CD14-positive monocyte (primary cell): Measurements from ENCODE around the gene ATP13A5. TPM values are rescaled to one million over a fixed set of nuclear protein-coding genes. Genes with fewer than 3 reads are reported as not detected.

Experiments used
- DNase-seq, 3 donors: peaks; one replicate each; pipeline ENCODE4 v3.0.0-alpha.2; 2011 to 2022
- H2AFZ ChIP-seq: 2 replicates; pipeline ENCODE4 v1.6.0; 2012; ENCODE audit warnings: mild to moderate bottlenecking, low read depth, low read length, inconsistent platforms; ENCODE audit not compliant: insufficient read depth, poor library complexity, severe bottlenecking
- H3K27ac ChIP-seq, 2 donors: 1 replicate in 1 of 2; 2 replicates in 1 of 2; pipeline ENCODE4 v1.5.1; 2012 to 2013; ENCODE audit warnings: low read length in 2 of 2, control low read depth in 1 of 2, inconsistent platforms in 1 of 2, low read depth in 1 of 2, mild to moderate bottlenecking in 1 of 2
- H3K27me3 ChIP-seq, 2 donors: one replicate each; pipeline versions ENCODE4 v1.6.0 to v1.6.1; 2011 to 2013; ENCODE audit warnings: low read length in 2 of 2; ENCODE audit not compliant: control insufficient read depth in 2 of 2, insufficient read depth in 2 of 2
- H3K36me3 ChIP-seq, 2 donors: replicated peaks in 1 of 2; 1 replicate in 1 of 2; 2 replicates in 1 of 2; pipeline versions ENCODE4 v1.5.1 to v1.6.1; 2012 to 2013; ENCODE audit warnings: low read length in 2 of 2, control low read depth in 1 of 2, inconsistent platforms in 1 of 2, mild to moderate bottlenecking in 1 of 2; ENCODE audit not compliant: insufficient read depth in 2 of 2, control insufficient read depth in 1 of 2
- H3K4me1 ChIP-seq, 2 donors: 1 replicate in 1 of 2; 2 replicates in 1 of 2; pipeline versions ENCODE4 v1.5.1 to v1.6.1; 2012 to 2013; ENCODE audit warnings: low read length in 2 of 2, control low read depth in 1 of 2, inconsistent platforms in 1 of 2, mild to moderate bottlenecking in 1 of 2, moderate library complexity in 1 of 2; ENCODE audit not compliant: insufficient read depth in 2 of 2, control insufficient read depth in 1 of 2
- H3K4me2 ChIP-seq: replicated peaks from 2 replicates; pipeline ENCODE3; 2012; ENCODE audit warnings: low read length, moderate library complexity, mild to moderate bottlenecking; ENCODE audit not compliant: poor library complexity, severe bottlenecking; ENCODE audit errors: extremely low read depth
- H3K4me3 ChIP-seq, 3 experiments: fragments of 200-600 bp in 1 of 3; sonication (generic) in 1 of 3; replicated peaks in 1 of 3; 1 replicate in 2 of 3; 2 replicates in 1 of 3; pipeline ENCODE4 v1.5.1; 2011 to 2013; ENCODE audit warnings: low read length in 3 of 3, mild to moderate bottlenecking in 3 of 3, control low read depth in 2 of 3, low read depth in 2 of 3, inconsistent platforms in 1 of 3, moderate library complexity in 1 of 3
- H3K79me2 ChIP-seq: 2 replicates; pipeline ENCODE4 v1.6.0; 2012; ENCODE audit warnings: mild to moderate bottlenecking, control low read depth, inconsistent platforms, low read length, moderate library complexity; ENCODE audit not compliant: insufficient read depth
- H3K9ac ChIP-seq: 2 replicates; pipeline ENCODE4 v1.6.0; 2017; ENCODE audit warnings: low read length, mild to moderate bottlenecking; ENCODE audit not compliant: insufficient read depth, poor library complexity, severe bottlenecking
- H3K9me3 ChIP-seq, 2 donors: replicated peaks in 1 of 2; 1 replicate in 1 of 2; 2 replicates in 1 of 2; pipeline versions ENCODE4 v1.5.1 to v1.6.1; 2012 to 2013; ENCODE audit warnings: low read length in 2 of 2, control low read depth in 1 of 2; ENCODE audit not compliant: control insufficient read depth in 1 of 2, insufficient read depth in 1 of 2
- H4K20me1 ChIP-seq: 2 replicates; pipeline ENCODE4 v1.6.0; 2012; ENCODE audit warnings: mild to moderate bottlenecking, low read length, control low read depth, moderate library complexity; ENCODE audit not compliant: insufficient read depth
- H3K27ac Mint-ChIP-seq, 7 donors: one replicate each; pipeline ENCODE4 v1.8.0; 2020; ENCODE audit warnings: mild to moderate bottlenecking in 7 of 7, mixed read lengths in 7 of 7, moderate library complexity in 6 of 7, inconsistent platforms in 2 of 7
- H3K27me3 Mint-ChIP-seq, 3 donors: one replicate each; pipeline ENCODE4 v1.8.0; 2021 to 2022; ENCODE audit warnings: low read depth in 3 of 3, mild to moderate bottlenecking in 3 of 3, mixed read lengths in 3 of 3, moderate library complexity in 3 of 3, inconsistent platforms in 1 of 3
- H3K36me3 Mint-ChIP-seq, 2 donors: one replicate each; pipeline ENCODE4 v1.8.0; 2020; ENCODE audit warnings: mixed read lengths in 2 of 2, inconsistent platforms in 1 of 2, mild to moderate bottlenecking in 1 of 2
- H3K4me1 Mint-ChIP-seq: one replicate; pipeline ENCODE4 v1.8.0; 2020; ENCODE audit warnings: mild to moderate bottlenecking, mixed read lengths
- H3K4me3 Mint-ChIP-seq, 2 donors: one replicate each; pipeline ENCODE4 v1.8.0; 2020; ENCODE audit warnings: mild to moderate bottlenecking in 2 of 2, mixed read lengths in 2 of 2, moderate library complexity in 1 of 2
- H3K9me3 Mint-ChIP-seq, 7 donors: one replicate each; pipeline ENCODE4 v1.8.0; 2020 to 2022; ENCODE audit warnings: mixed read lengths in 7 of 7, mild to moderate bottlenecking in 6 of 7, moderate library complexity in 6 of 7, inconsistent platforms in 2 of 7
- CTCF ChIP-seq: fragments of 200-600 bp; IDR thresholded peaks from one replicate; pipeline ENCODE4 v1.8.0; 2022; ENCODE audit warnings: antibody characterized with exemption, mild to moderate bottlenecking
- WGBS: methylation state at CpG from one replicate; pipeline ENCODE4 v1.1.5; 2013; ENCODE audit warnings: missing lambda C conversion rate; ENCODE audit not compliant: insufficient coverage; 5-methylcytosine and 5-hydroxymethylcytosine counted together
- intact Hi-C, 2 donors: fragments of 100-400 bp; cut with micrococcal nuclease; formaldehyde crosslinking; loops; one replicate each; pipeline versions ENCODE4 v1.15.0 to v1.15.1; 2023
- polyA plus RNA-seq, 3 donors: library from polyadenylated mRNA; depleted of rRNA in 1 of 3; unstranded in 2 of 3; stranded (reverse) in 1 of 3; fragments of 300-500 nt in 2 of 3; fragments of >200 nt in 1 of 3; fragmentation: Illumina TruSeq in 2 of 3; gene quantifications; 1 replicate in 2 of 3; 2 replicates in 1 of 3; pipeline ENCODE4 v1.2.3, GENCODE V29; 2012 to 2021

The ATP13A5 gene
- polyA plus RNA-seq, 3 donors = not detected

DNA sequence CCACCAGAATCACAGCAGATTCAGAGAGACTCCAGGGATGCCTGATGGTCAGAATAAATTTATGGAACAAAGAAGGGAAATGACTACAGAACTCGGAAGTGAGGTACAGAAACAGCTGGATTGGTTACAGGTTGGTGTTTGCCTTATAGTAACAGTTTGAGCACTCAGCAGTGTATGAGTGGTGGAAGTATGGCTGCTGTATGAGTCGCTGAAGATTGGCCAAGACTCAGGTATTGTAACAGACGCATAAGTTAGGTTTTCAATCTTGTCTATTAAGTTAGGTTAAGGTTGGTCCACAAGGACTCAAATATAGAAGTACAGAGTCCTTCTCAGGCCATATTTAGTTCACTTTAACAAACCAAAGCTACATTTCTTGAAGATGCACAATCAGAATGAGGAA, 33.1 kb downstream of the ATP13A5 start:
- Histone ChIP-seq H2AFZ (no peak overlapping the region), H4K20me1 (no peaks in the 10 kb centered on the region), H3K79me2 (no peaks in the 10 kb centered on the region), H3K4me2 (no peak overlapping the region), H3K36me3 (no peaks in the 10 kb centered on the region), H3K4me1 (no peaks in the 10 kb centered on the region), H3K27ac (no peak overlapping the region), H3K9me3 (no peaks in the 10 kb centered on the region), H3K9ac (no peak overlapping the region), H3K27me3 (no peaks in the 10 kb centered on the region), H3K4me3 (no peak overlapping the region)
- TF ChIP-seq CTCF = no peak
- Mint-ChIP-seq H3K9me3 (no peaks in the 10 kb centered on the region), H3K4me3 (no peak overlapping the region), H3K36me3 (no peaks in the 10 kb centered on the region), H3K27me3 (no peaks in the 10 kb centered on the region), H3K4me1 (no peaks in the 10 kb centered on the region), H3K27ac (no peak overlapping the region)
- no peak for DNase-seq
- intact Hi-C loops = no loop called here
- 53% methylated on average over 1 of the region's 3 CpGs for WGBS

- H3K4me1 ChIP-seq = no peaks in the 10 kb centered on the region
- no peaks in the 10 kb centered on the region for H3K27me3 ChIP-seq
- no peaks in the 10 kb centered on the region for H3K9me3 Mint-ChIP-seq
- H3K9ac ChIP-seq = no peak overlapping the region
- H3K4me1 Mint-ChIP-seq = no peaks in the 10 kb centered on the region
- no peak overlapping the region for H3K4me3 Mint-ChIP-seq
- no peak overlapping the region for H3K4me2 ChIP-seq
- no peak overlapping the region for H3K27ac Mint-ChIP-seq
- H3K27me3 Mint-ChIP-seq = no peaks in the 10 kb centered on the region
- no peak for TF ChIP-seq CTCF
- no peaks in the 10 kb centered on the region for H3K9me3 ChIP-seq
- no peak overlapping the region for H2AFZ ChIP-seq
- DNase-seq = no peak
- no peaks in the 10 kb centered on the region for H3K36me3 ChIP-seq
- H4K20me1 ChIP-seq = no peaks in the 10 kb centered on the region
- intact Hi-C loops = no loop called here
- H3K36me3 Mint-ChIP-seq = no peaks in the 10 kb centered on the region
- WGBS = 0% methylated on average over 1 of the region's 3 CpGs
- H3K79me2 ChIP-seq = no peaks in the 10 kb centered on the region
- H3K27ac ChIP-seq = no peak overlapping the region
- H3K4me3 ChIP-seq = no peak overlapping the region
Observed at GRCh38 chr3:193344486-193344885, 34.1 kb downstream of the ATP13A5 start.
